Measurements from ENCODE around the gene ING5. TPM values are rescaled to one million over a fixed set of nuclear protein-coding genes. Genes with fewer than 3 reads are reported as not detected.

ING5 gene
- total and polyA plus RNA-seq, 2 donors (not counting 3 experiments of a cell fraction or from before 2014, with no cell fraction given), result 24.5 to 33.4 TPM

DNA sequence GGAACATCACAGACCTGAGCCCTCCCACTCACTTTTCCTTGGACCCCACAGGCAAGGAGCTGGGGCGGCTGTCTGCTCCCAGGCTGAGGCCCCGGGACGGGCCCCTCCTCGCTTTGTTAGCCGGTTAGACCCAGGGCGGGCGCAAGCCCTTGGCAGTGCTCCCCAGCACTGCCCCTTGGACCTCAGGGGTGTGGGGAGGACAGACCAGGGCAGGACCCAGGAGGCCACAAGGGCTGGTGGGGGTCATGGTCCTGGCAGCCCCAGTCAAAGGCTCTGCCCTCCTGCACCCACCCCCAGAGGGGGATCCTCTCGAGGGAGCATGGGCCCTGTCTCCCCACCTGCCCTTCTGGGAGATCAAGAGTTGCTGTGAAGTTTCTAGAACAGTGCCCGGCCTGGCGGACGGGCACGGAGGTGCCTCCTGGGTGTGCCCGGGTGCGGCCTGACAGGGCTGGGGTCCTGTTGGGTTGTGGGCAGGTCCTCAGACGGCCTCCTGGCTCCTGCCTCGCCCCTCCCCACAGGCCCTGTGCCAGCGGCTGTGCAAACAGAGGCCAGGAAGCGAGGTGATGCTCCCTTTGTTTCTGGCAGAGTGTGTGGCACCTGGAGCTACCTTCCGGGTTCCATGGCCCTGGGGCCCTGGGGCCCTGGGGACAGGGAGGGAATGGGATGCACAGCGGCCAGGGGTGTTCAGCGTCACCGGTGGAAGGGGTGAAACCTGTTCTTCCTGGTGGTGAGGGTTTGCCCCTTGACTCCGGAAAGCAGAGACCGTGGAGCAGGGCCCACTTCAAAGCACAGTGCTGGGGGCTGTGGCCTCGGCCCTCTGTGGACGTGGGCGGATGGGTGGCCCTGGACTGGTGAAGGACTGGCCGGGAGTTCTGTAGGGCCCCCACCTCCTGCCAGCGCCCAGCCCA, 71.9 kb downstream of the ING5 start:
- no peak overlapping the region for H3K27ac ChIP-seq (ENCODE audit: insufficient read depth, low read depth, low read length)
- H3K4me1 ChIP-seq (ENCODE audit: control insufficient read depth, extremely low read depth, insufficient read depth, low read length), result peaks cover 5% of the 10 kb centered on the region
- H3K4me2 ChIP-seq (ENCODE audit: insufficient read depth, low read length), result no peak overlapping the region
- CTCF ChIA-PET, result no interaction called here
- H3K4me3 ChIP-seq (replicated peaks in 1 of 3; ENCODE audit: insufficient read depth in 1 of 3, low read depth in 1 of 3, low read length in 3 of 3), result no peak overlapping the region
- no peaks in the 10 kb centered on the region for H3K9me3 ChIP-seq (replicated peaks; ENCODE audit: control insufficient read depth, insufficient read depth, low read length)
- no peaks in the 10 kb centered on the region for H3K9me1 ChIP-seq (replicated peaks; ENCODE audit: control insufficient read depth, extremely low read depth, insufficient read depth, low read length)
- TF ChIP-seq GATA2 (IDR thresholded peaks at IDR 0.05; ENCODE audit: insufficient read depth, insufficient read length, low read depth, low read length) (no peak), EZH2 (IDR thresholded peaks at IDR 0.05; ENCODE audit: borderline replicate concordance, low read depth, low read length, severe bottlenecking) (no peak), POLR2A (IDR thresholded peaks at IDR 0.05; ENCODE audit: low read depth, low read length) (no peak), POLR2AphosphoS5 (IDR thresholded peaks at IDR 0.05; ENCODE audit: insufficient read depth, low read depth, low read length) (no peak), FOS (IDR thresholded peaks at IDR 0.05; ENCODE audit: borderline replicate concordance, insufficient read depth, low read length) (no peak), MYC (IDR thresholded peaks at IDR 0.05; ENCODE audit: low read depth, low read length) (no peak), JUN (IDR thresholded peaks at IDR 0.05; ENCODE audit: borderline replicate concordance, insufficient read depth, insufficient read length, low read depth) (no peak)
- TF ChIP-seq, protein P1, sequence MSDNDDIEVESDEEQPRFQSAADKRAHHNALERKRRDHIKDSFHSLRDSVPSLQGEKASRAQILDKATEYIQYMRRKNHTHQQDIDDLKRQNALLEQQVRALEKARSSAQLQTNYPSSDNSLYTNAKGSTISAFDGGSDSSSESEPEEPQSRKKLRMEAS (IDR thresholded peaks at IDR 0.05; ENCODE audit: insufficient read depth, insufficient read length), result no peak
- TF ChIP-seq, protein P2, sequence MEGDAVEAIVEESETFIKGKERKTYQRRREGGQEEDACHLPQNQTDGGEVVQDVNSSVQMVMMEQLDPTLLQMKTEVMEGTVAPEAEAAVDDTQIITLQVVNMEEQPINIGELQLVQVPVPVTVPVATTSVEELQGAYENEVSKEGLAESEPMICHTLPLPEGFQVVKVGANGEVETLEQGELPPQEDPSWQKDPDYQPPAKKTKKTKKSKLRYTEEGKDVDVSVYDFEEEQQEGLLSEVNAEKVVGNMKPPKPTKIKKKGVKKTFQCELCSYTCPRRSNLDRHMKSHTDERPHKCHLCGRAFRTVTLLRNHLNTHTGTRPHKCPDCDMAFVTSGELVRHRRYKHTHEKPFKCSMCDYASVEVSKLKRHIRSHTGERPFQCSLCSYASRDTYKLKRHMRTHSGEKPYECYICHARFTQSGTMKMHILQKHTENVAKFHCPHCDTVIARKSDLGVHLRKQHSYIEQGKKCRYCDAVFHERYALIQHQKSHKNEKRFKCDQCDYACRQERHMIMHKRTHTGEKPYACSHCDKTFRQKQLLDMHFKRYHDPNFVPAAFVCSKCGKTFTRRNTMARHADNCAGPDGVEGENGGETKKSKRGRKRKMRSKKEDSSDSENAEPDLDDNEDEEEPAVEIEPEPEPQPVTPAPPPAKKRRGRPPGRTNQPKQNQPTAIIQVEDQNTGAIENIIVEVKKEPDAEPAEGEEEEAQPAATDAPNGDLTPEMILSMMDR (IDR thresholded peaks at IDR 0.05; ENCODE audit: extremely low read depth in 1 of 2, insufficient read depth in 1 of 2, low read depth in 1 of 2, low read length in 2 of 2), result no peak
- FAIRE-seq, result no peak
- H4K20me1 ChIP-seq (replicated peaks; ENCODE audit: control insufficient read depth, extremely low read depth, insufficient read depth, low read length), result no peaks in the 10 kb centered on the region
- dilution Hi-C loops (cut with MboI; ENCODE audit: extremely low pct_ligation_motif_present, low sequenced_read_pairs) (no loop called here), intact Hi-C loops (cut with micrococcal nuclease) (no loop called here)
- no peaks in the 10 kb centered on the region for H3K79me2 ChIP-seq (ENCODE audit: control insufficient read depth, insufficient read depth, low read length)
- DNase-seq (ENCODE audit: low read depth, low spot score), result no peak
- H3K27me3 ChIP-seq (ENCODE audit: control insufficient read depth in 2 of 2, insufficient read depth in 2 of 2, low read length in 2 of 2), result no peaks in the 10 kb centered on the region
- no TSS peak for BruUV-seq (replicated peaks)
- no peaks in the 10 kb centered on the region for H3K36me3 ChIP-seq (ENCODE audit: control insufficient read depth in 2 of 2, extremely low read depth in 1 of 2, insufficient read depth in 2 of 2, low read length in 2 of 2)
- H3K9ac ChIP-seq (replicated peaks; ENCODE audit: extremely low read depth, insufficient read depth, low read length), result no peak overlapping the region
- no peak overlapping the region for H2AFZ ChIP-seq (ENCODE audit: low read depth, low read length)
- POLR2A ChIA-PET, result no interaction called here

Data from endothelial cell of umbilical vein (primary cell).